ENCODE measurements around the gene LMX1A. TPM values are rescaled to one million over a fixed set of nuclear protein-coding genes. Genes with fewer than 3 reads are reported as not detected.

Gene LMX1A
- total and polyA plus RNA-seq, 9 of the 15 experiments (the other 6 are each of a cell fraction or from before 2014, with no cell fraction given) = not detected

- TF ChIP-seq REST (IDR thresholded peaks at IDR 0.05; ENCODE audit: borderline replicate concordance) (peak; percentile 57), REST (CRISPR knock-in tag; IDR thresholded peaks at IDR 0.05; ENCODE audit: low read depth) (no peak), HDAC1 (IDR thresholded peaks at IDR 0.05) (no peak), STAG1 (CRISPR knock-in tag; IDR thresholded peaks at IDR 0.05; ENCODE audit: borderline replicate concordance) (peak; percentile 38; the same call in 1 of the 2 replicates), ZNF23 (CRISPR knock-in tag; IDR thresholded peaks at IDR 0.05) (no peak), RAD21 (CRISPR knock-in tag; conservative IDR thresholded peaks at IDR 0.05 in 1 of 2, IDR thresholded peaks at IDR 0.05 in 1 of 2) (peak; percentile 33 to 63), ZNF311 (CRISPR knock-in tag; IDR thresholded peaks at IDR 0.05) (no peak), ZNF174 (CRISPR knock-in tag; IDR thresholded peaks at IDR 0.05) (no peak), XRCC3 (IDR thresholded peaks at IDR 0.05) (no peak), NR2C1 (IDR thresholded peaks at IDR 0.05) (no peak), NR2C1 (tag; IDR thresholded peaks at IDR 0.05) (no peak), ZFP91 (CRISPR knock-in tag; IDR thresholded peaks at IDR 0.05) (no peak), SMC3 (conservative IDR thresholded peaks at IDR 0.05; ENCODE audit: insufficient read depth, low read depth, low read length) (peak; percentile 55), CTCF (IDR thresholded peaks at IDR 0.05 in 2 of 3, conservative IDR thresholded peaks at IDR 0.05 in 1 of 3; ENCODE audit: insufficient read depth in 2 of 3, low read depth in 1 of 3, low read length in 3 of 3) (peak; percentile 88 to 93 (median 89)), XRCC5 (IDR thresholded peaks at IDR 0.05; ENCODE audit: low read depth, low read length) (peak; percentile 21; the same call in 1 of the 2 replicates), MYNN (IDR thresholded peaks at IDR 0.05) (no peak), MYNN (CRISPR knock-in tag; IDR thresholded peaks at IDR 0.05) (no peak), KLF16 (IDR thresholded peaks at IDR 0.05) (peak; percentile 28; the same call in 1 of the 2 replicates)
Observed at GRCh38 chr1:165369255-165369848, 12.8 kb upstream of the LMX1A start (continued).
